Calu3 (cell line): ENCODE data around the gene CCDC146. TPM values are rescaled to one million over a fixed set of nuclear protein-coding genes. Genes with fewer than 3 reads are reported as not detected.

ENCODE experiments used
- BruUV-seq: library from RNA; stranded (reverse); fragments of 400-500 nt; replicated peaks from 2 replicates; lab custom pipeline; 2021; lab: Mats Ljungman, UMichigan
- CTCF ChIA-PET: fragments of 300-600 bp; sonication (Branson Sonifier 250); formaldehyde crosslinking; loops from one replicate; lab custom pipeline; 2022; ENCODE audit warnings: antibody characterized with exemption; lab: Charles Lee
- DNase-seq: peaks from one replicate; pipeline ENCODE4 v3.0.0; 2022
- H3K27ac Mint-ChIP-seq: one replicate; pipeline ENCODE4 v1.8.0; 2022; ENCODE audit warnings: mixed read lengths; ENCODE audit not compliant: unreplicated experiment
- H3K27me3 Mint-ChIP-seq: one replicate; pipeline ENCODE4 v1.8.0; 2022; ENCODE audit warnings: mixed read lengths; ENCODE audit not compliant: unreplicated experiment
- H3K36me3 Mint-ChIP-seq: one replicate; pipeline ENCODE4 v1.8.0; 2022; ENCODE audit warnings: mild to moderate bottlenecking, moderate library complexity, mixed read lengths; ENCODE audit not compliant: insufficient read depth, unreplicated experiment
- H3K4me1 Mint-ChIP-seq: one replicate; pipeline ENCODE4 v1.8.0; 2022; ENCODE audit warnings: mild to moderate bottlenecking, low read depth, mixed read lengths; ENCODE audit not compliant: unreplicated experiment
- H3K4me3 Mint-ChIP-seq: one replicate; pipeline ENCODE4 v1.8.0; 2022; ENCODE audit warnings: mild to moderate bottlenecking, low read depth, moderate library complexity, mixed read lengths; ENCODE audit not compliant: unreplicated experiment
- H3K9me3 Mint-ChIP-seq: one replicate; pipeline ENCODE4 v1.8.0; 2022; ENCODE audit warnings: low read depth, mixed read lengths; ENCODE audit not compliant: unreplicated experiment
- CTCF ChIP-seq: fragments of 200-600 bp; IDR thresholded peaks from one replicate; pipeline ENCODE4 v1.8.0; 2022; ENCODE audit warnings: antibody characterized with exemption; ENCODE audit not compliant: unreplicated experiment
- intact Hi-C: fragments of 100-400 bp; cut with micrococcal nuclease; formaldehyde crosslinking; loops from one replicate; pipeline ENCODE4 v1.10.0; 2022; ENCODE audit not compliant: unreplicated experiment
- total RNA-seq: library from RNA; stranded (reverse); gene quantifications from 2 replicates; pipeline ENCODE4 v1.2.3, GENCODE V29; 2022

Gene CCDC146
- total RNA-seq, 1 experiment from 2014 or later = 8.8 TPM

GRCh38 chr7:77242068-77242467 is 119.7 kb downstream of the CCDC146 start:
- CTCF ChIA-PET = no interaction called here
- BruUV-seq = no TSS peak
- H3K27me3 Mint-ChIP-seq = no peaks in the 10 kb centered on the region
- TF ChIP-seq CTCF = no peak
- H3K4me3 Mint-ChIP-seq = no peak overlapping the region
- no peak overlapping the region for H3K27ac Mint-ChIP-seq
- H3K4me1 Mint-ChIP-seq = no peaks in the 10 kb centered on the region
- no peak for DNase-seq
- intact Hi-C loops = no loop called here
- H3K36me3 Mint-ChIP-seq = no peaks in the 10 kb centered on the region
- no peaks in the 10 kb centered on the region for H3K9me3 Mint-ChIP-seq

GRCh38 chr7:77242554-77242953 is 120.1 kb downstream of the CCDC146 start:
- CTCF ChIA-PET = no interaction called here
- Mint-ChIP-seq H3K9me3 (no peaks in the 10 kb centered on the region), H3K27me3 (no peaks in the 10 kb centered on the region), H3K4me3 (no peak overlapping the region), H3K36me3 (no peaks in the 10 kb centered on the region), H3K27ac (no peak overlapping the region), H3K4me1 (no peaks in the 10 kb centered on the region)
- TF ChIP-seq CTCF = no peak
- no peak for DNase-seq
- no TSS peak for BruUV-seq
- intact Hi-C loops = no loop called here

- Mint-ChIP-seq H3K36me3 (no peaks in the 10 kb centered on the region), H3K27ac (no peak overlapping the region), H3K27me3 (no peaks in the 10 kb centered on the region), H3K4me3 (no peak overlapping the region), H3K4me1 (no peaks in the 10 kb centered on the region), H3K9me3 (no peaks in the 10 kb centered on the region)
- CTCF ChIA-PET = interaction anchor here (0.7 kb wide), 1 partner anchor 9 kb away, joined by 3 read pairs; no protein-coding TSS in a partner anchor
- intact Hi-C loops = no loop called here
- no peak for TF ChIP-seq CTCF
- BruUV-seq = no TSS peak
- DNase-seq = no peak
Observed at GRCh38 chr7:77244222-77244934, 122.0 kb downstream of the CCDC146 start.

- intact Hi-C loops = loop anchor here (5.0 kb wide), 1 partner anchor 82 kb away; no protein-coding TSS in a partner anchor
- H3K27ac Mint-ChIP-seq = no peak overlapping the region
- DNase-seq = no peak
- no peak overlapping the region for H3K4me3 Mint-ChIP-seq
- peaks cover 3% of the 10 kb centered on the region for H3K4me1 Mint-ChIP-seq
- TF ChIP-seq CTCF = no peak
- CTCF ChIA-PET = interaction anchor here (0.6 to 0.7 kb wide), 2 partner anchors 8 to 322 kb away, joined by 3 read pairs; no protein-coding TSS in a partner anchor
- no TSS peak for BruUV-seq
- no peaks in the 10 kb centered on the region for H3K9me3 Mint-ChIP-seq
- H3K36me3 Mint-ChIP-seq = no peaks in the 10 kb centered on the region
- H3K27me3 Mint-ChIP-seq = no peaks in the 10 kb centered on the region
Observed at GRCh38 chr7:77245015-77245755, 122.8 kb downstream of the CCDC146 start.
